ENCODE results near the gene IGSF3. TPM values are rescaled to one million over a fixed set of nuclear protein-coding genes. Genes with fewer than 3 reads are reported as not detected.
"Not testable (repeated sequence)": the region's sequence is repeated elsewhere in the genome, so short reads cannot be mapped to it uniquely, and the experiment has no call there.

The IGSF3 gene
- total RNA-seq, 1 donor from 2014 or later = 28.4 TPM

DNA sequence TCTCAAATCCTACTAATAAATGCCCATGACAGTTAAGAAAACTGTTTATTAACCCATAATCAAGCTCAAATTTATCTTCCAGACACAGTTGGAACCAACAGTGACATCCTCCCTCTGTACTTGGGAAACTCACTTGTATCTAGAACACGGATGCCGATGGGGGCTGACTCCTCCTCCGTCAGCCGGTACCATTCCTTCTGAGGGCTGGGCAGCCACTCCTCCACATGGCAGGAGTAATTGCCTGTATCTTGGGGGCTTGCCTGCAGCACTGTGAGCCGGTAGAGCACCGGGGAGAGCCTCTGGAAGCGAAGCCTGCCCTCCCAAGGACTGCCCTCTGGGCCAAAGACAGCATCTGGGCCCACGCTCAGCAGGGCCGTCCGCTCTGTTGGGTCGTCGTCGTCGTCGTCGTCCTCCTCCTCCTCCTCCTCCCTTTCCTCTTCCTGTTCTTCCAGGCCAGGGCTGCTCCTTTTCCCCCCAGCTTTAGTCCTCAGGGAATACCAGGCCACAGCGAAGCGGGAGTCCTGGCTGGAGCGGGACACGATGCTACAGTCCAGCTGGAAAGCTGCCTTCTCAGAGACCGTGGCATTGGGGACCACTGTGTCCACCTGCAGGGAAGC is 88.2 kb downstream of the IGSF3 start:
- DNase-seq (ENCODE audit: low read depth in 2 of 2) = no peak

DNA sequence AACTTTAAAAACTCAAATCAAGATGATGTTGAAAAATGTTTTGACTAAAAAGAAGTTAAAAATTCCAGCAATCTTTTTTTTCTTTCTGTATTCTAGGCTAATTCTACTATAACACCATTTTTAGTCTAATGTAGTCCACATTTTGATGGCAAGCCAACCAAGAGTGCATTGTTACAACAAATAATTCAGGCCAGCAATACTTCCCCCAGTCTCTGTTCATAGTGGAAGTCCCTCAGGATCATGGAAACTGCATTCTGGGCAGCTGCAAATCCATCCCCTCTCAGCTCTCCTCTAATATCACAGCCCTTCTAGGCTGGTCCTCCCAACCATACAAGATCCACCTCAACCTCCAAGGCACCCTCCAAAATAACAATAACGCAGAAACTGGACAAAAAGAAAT is 89.0 kb downstream of the IGSF3 start:
- no peak for DNase-seq (ENCODE audit: low read depth in 2 of 2)

DNA sequence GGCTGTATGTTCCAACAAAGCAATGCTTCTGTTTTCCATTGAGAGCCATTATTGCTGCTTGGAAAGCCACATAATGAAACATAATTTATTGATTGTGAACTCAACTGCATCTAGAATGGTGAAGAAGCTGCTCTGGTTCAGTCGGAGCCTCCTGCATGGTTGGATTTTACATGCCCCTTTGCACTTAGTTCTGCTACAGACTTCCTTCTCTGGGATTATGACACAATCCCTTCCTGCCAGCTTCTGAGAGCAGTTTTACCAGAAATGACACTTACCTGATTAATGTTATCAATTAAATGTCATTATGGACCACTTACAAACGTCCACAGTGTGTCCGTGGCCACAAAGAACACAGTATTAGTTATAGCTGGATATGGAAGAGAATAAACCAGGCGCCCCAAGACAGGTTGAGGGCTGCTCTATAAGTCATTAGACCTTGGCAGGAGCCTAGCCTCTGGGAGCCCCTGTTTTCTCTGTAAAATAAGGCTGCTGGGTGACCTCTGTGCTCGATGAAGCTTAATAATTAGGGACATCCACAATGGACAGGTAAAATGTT is 89.7 kb downstream of the IGSF3 start:
- DNase-seq (ENCODE audit: low read depth in 2 of 2) = no peak

DNA sequence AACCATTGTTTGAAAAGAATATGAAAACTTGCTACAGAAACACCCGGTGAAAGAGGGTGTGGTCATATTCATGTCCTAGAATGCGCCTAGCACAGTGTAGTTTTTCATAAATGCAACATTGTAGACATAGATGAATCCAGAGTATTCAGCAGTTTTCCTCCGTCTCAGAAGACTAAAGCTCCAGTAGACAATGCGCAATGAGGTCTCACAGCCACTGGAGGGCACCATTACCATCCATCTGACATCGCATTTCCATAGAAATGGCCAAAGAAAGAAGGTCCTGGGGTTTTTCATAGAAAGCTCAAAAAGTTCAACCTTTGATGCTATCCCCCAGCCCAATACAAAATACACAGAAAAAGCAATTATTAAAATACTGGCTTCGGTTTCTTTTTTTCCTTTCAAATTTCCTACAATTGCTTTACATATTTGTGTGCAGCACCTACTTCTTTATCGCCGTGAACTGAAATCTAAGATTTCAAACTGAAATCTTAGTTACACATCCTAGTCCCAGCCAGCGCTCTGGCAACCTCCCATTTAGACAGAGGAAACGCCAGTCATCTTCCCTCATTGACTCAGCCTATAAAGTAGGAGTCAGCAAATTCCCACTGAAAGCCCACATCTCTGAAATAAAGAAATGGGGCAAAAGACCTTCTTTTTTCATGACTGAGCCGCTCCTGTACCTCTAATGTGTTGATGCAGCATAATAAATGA is 92.8 kb downstream of the IGSF3 start:
- peak; percentile 43 to 71 for DNase-seq (ENCODE audit: low read depth in 2 of 2)

DNA sequence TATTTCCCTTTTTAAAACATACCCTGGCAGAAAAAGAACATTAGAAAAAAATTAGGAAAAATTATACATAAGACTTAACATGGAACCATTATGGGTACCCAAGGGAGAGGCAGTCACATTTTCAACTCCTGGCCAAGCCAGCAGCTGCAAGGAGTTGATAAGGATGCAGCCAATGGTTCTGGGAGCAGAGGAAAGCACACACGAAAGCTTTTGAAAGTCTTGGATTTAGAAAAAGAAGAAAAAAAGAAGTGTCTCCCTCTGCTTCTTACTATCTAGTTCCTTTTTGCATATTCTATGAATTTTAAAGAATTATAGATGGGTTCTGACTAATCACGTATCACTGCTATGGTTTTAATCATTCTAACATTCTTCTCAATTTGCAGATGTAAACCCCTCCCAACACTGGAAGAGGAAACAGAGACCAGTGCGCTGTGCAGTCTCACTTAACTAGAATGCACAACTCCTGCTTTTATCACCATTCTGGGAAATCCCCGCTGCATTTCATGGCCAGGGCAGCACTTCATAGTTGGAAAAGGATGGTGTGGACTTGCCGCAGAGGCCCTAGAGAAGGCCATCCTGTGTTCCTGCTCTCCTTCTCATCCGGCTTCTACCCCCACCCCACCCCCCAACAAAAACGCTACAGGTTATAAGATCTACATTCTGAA is 94.0 kb downstream of the IGSF3 start:
- no peak for DNase-seq (ENCODE audit: low read depth in 2 of 2)

DNA sequence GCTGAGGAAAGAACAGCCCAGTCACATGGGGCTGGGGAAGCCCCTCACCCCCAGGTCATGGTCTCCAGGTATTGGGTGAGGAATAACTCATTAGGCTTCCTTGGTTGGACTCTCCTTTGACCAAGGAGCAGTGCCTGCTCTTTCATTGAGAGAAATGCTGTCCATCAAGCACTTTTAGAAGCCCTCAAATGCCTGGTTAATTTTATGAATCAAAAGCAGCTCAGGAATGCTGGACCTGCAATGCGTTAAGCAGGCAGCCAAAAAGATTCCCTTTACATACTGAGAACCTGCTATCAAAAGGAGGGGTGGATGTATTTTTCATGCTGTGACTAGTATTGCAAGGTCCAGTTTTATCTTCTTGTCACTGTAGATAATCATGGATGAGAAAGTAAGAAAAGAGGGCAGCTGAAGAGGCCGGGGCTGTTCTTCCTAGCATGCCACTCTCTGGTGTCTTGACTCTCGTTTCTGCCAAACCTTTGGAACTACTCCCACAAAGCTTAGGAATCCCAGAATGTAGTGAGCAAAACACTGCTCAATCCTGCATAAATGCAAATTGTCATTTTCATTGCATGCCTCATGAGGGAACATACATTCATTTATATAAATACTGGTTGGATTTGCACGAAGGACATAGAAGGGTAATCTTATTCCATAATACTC is 94.6 kb downstream of the IGSF3 start:
- DNase-seq (ENCODE audit: low read depth in 2 of 2) = no peak

DNA sequence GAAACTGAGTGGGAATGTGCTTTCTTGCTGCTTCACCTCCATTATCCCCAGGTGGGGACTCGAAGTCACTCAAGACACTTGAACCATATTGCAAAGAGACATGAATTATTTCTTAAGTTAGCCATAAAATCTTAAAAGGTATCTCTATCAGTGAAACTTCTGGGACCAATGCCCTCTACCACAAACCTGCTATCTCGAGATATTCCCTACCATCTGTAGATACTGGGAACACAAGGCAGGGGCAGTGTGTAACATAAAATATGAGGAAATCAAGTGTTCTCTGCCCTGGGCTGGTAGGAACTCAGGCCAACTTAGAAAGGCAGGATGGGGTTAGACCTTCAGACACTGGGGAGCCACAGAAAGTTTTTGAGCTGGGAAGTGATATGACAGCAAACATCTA is 95.4 kb downstream of the IGSF3 start:
- DNase-seq (ENCODE audit: low read depth in 2 of 2) = no peak

DNA sequence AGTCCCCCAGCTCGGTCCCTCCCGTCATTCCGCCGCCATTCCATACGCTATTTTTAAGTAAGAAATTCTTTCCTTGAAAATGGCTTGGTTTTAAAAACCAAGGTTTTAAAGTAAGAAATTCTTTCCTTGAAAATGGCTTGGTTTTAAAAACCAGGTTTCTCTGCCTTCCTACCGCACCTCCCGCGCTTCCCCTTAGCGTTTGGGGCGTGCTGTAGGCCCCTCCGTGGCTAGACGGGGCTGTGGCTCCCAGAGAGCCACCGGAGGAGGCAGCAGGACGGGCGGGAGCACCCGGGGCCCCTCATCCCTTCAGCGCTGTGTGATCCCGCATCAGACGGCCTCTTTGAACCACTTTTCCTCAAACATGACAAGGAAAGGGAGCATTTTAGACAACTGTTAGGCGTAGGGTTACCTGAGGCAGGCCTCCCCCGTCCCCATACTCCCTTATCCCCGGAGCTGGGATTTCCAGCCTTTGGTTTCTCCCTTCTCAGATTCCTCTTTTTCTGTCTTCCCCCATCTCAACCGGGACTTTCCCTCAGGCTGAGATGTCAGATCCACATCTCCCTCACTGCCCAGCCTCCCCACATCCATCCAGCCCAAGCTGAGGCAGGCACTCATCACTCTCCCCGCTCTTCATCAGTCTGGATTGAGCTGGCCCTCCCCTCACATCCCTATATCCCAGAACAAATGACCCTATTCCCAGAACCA is 96.2 kb downstream of the IGSF3 start:
- no peak for DNase-seq (ENCODE audit: low read depth in 2 of 2)

DNA sequence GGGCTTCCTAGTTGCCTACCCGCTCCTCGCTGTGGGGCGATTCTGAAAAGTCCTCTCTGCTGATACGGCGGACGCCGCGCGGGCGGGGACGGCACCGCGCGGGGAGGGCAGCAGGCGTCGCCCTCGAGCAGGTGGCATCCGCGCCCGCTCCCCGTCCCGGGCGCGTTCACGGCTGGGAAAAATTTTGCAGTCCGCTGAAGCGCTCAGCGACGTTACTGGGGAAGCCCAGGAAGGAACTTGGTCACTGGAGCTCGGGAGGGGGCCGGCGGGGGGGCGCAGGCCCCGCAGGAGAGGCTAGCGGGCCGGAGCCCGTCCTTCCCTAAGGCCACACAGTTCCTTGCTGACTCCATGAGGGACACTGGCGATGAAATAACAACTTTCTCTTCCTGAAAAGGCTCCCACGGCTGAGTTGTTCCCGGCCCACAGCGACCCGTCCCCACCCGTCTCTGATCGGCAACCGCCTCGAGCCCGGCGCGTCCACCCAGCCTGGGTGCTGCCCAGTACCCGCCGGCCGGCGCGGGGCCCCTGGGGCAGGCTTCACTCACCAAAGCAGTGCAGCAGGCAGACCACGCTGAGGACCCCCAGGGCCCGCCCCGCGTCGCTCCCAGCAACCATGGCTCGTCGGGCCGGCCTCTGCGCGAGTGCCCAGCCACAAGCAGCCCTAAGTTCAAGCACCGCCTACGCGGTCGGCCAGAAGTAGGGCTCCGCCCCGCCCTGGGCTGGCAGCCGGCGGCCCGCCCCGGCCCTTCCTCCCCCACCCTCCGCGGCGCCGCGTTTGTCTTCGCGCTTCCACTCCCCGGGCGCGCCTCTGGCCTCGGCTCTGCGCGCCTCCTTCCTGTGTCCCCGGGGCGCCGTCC is 96.9 kb downstream of the IGSF3 start, which contains the start of gene CD58:
Gene CD58, minus strand, starts transcription at position 669 of the 857 bp plus-strand sequence. Its CDS starts 54 bp downstream, at position 615.
- peak; percentile 77 to 88 for DNase-seq (ENCODE audit: low read depth in 2 of 2)

DNA sequence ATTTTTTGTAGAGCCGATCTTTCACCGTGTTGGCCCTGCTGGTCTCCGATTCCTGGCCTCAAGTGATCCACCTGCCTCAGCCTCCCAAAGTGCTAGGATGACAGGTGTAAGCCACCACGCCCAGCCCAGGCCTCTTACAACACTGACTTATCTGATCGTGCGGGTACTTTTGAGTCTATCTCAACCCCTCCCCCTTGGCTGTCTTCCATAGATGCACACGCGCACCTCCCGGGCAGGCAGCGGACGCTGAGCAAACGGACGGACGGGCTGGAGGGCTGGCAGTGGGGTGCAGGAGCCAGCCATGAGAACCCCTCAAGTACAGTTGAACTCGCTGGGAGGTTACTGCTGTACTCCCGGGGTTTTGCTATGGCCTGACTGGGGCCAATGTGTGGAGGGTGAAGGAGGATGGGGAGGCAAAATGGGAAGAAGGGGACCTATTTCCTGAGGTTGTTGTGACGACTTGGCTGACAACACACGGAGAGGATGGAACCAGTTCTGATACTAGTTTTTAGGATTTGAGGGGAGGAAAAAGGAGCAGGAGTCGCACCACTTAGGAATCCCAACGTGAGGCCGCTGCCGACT is 97.7 kb downstream of the IGSF3 start:
- peak in 1 of 2 donors; percentile 46 for DNase-seq (ENCODE audit: low read depth in 2 of 2)

DNA sequence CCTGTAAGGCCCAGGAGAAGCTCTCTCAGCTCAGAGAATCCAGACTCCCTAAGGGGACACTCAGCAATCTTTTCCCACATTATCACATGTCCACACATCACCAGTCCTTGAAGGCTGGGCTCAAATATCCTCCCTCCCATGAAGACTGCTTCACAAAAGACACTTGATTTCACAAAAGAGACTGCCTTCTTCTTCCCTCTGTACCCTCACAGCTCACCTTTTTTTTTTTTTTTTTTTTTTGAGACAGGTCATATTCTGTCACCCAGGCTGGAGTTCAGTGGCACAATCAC is 98.2 kb downstream of the IGSF3 start:
- DNase-seq (ENCODE audit: low read depth in 2 of 2) = no peak

DNA sequence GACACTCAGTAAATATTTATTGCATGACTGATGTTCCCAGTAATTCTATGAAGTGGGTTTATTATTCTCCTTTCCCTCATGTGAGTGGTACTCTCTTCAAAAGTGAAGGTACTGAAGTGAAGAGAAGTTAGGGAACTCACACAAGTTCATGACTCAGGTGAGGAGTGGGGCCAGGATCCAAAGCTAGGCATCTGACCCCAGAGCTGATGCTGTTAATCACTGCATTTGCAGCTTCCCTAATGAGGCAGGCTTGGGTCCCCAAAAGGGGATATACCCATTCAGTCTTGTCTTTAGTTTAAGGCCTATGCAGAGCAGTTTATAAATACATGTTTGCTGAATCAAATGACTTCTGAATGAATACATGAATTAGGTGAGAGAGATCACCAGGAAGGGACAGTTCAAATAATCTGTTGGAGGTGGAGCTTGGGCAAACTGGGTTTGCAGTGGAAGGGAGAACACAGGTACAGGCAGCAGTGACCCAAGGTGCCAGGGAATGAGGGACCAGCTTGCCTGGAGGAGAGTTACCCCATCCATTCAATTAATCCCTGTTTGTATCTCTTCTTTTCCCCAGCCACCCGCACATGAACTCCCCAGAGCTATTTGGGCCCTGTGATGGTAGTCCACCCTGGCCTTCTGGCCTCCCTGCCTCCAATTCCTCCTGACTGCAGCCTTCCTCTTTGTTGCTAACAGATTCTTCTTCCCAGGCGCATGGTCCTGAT is 98.7 kb downstream of the IGSF3 start:
- DNase-seq (ENCODE audit: low read depth in 2 of 2) = no peak

DNA sequence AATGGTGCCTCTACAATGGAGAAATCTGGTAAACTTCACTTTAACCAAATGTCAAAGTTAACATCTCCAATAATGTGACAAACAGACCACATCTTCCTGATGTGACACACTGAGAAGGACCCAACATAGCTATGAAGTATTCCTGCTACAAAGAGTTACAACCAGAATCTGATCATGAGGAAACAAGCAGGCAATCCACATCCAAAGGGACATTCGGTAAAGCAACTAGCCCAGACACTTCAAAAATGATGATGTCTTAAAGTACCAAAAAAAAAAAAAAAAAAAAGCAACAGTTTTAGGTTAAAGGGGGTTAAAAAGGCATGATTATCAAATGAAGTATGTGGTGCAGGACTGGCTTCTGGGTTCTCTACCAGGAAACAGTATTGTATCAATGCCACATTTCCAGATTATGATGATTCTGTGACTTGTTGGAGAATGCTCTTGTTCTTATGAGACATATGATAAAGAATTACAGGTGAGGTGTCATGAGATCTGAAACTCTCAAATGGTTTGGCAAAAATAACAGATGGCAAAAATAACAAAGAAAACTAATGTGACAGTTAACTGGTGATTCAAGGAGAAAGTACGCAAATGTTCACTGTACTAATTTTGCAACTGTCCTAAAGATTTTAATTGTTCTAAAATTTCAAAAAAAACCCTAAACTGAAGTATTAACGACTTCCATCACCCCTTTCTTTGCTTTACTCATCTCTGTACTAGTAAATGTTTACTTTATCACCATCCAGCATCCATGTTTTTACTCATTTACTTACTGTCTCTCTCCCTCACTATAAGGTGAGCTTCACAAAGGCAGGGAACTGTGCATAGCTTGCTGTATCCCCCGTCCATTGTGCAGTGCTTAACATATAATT is 99.5 kb downstream of the IGSF3 start:
- DNase-seq (ENCODE audit: low read depth in 2 of 2) = no peak

DNA sequence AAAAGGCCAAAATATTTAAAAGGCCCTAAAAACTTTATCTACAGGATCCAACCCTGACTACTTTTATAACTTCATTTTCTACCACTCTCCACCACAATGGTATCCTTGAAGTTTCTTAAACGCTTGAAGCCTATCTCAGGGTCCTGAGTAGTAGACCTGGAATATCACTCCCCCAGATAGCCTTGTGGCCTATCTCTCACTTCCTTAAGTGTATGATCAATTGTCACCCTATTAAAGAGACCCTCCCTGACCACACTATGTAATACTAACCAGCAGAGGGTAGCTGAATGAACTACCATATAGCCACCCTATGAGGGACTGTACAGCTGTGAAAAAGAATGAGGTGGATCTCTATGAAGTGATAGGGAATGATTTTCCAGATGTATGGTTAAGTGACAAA is 102.3 kb downstream of the IGSF3 start:
- DNase-seq (ENCODE audit: low read depth in 2 of 2) = no peak

DNA sequence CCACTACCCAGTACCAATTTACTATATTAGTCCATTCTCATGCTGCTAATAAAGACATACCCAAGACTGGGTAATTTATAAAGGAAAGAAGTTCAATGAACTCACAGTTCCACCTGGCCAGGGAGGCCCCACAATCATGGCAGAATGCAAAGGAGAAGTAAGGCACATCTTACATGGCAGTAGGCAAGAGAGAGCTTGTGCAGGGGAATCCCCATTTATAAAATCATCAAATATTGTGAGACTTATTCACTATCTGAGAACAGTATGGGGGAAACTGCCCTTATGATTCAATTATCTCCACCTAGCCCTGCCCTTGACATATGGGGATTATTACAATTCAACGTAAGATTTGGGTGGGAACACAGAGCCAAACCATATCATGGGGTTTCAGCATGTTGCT is 103.1 kb downstream of the IGSF3 start:
- no peak for DNase-seq (ENCODE audit: low read depth in 2 of 2)

DNA sequence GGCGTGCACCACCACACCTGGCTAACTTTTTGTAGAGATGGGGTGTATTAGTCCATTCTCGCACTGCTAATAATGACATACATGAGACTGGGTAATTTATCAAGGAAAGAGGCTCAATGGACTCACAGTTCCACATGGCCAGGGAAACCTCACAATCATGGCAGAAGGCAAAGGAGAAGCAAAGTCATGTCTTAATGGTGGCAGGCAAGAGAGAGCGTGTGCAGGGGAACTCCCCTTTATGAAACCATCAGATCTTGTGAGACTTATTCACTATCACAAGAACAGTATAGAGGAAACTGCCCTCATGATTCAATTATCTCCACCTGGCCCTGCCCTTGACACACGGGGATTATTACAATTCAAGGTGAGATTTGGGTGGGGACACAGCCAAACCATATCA is 105.1 kb downstream of the IGSF3 start:
- DNase-seq (ENCODE audit: low read depth in 2 of 2) = not testable (repeated sequence)

DNA sequence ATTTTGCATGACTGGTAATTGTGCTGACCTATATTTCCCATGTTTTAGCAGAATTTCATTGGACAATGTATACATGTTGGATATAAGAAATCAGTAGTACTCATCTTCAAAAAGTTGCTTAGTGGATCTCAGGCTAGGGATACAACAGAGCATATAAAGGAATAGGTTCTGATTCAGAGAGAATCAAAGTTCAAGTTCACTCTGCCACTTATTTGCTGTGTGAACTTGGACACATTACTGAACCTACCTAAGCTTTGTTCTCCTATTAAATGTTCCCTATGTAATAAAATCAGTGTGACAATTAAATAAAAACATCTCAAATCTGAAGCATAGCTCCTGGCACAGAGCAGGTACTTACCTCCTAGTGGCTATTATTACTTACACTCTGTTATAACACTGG is 106.0 kb downstream of the IGSF3 start:
- DNase-seq (ENCODE audit: low read depth in 2 of 2) = no peak

DNA sequence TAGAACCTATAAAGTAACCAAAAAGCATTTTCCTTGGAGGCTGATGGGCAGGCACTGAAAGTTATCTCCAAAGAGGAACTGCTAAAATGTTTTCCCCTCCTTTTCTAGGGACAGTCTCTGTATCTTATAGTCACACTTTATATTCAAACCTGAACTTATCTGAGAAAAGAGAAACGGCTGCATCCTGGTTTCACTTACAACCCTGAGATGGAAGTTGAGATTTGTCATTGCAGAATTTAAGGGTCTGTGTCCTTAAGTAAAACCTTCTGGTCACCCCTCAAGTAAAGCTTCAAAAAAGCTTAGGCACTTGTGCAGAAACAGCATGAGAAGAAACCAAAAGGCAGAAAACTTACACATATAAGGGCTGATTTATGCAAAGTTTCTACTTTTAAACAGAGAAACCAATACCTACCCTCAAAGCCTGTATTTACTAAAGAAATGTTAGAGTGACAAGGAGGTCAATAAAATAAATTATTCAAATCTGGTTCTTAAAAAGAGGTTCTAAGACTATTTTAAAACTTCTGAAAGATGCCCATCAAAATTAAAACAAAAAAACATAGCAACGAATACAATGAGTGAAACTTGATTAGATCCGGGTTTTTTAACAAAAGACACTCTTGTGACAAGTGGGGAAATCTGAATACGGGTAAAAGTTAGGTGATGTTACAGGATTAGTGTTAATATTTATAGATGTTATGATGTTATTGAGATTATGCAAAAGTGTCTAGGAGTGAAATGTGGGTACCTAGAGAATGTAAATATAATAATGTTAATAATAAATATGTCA is 106.6 kb downstream of the IGSF3 start:
- no peak for DNase-seq (ENCODE audit: low read depth in 2 of 2)
